Aorta (tissue), 5 donors: ENCODE results near the gene HK1. TPM values are rescaled to one million over a fixed set of nuclear protein-coding genes. Genes with fewer than 3 reads are reported as not detected.
"Not testable (repeated sequence)": the region's sequence is repeated elsewhere in the genome, so short reads cannot be mapped to it uniquely, and the experiment has no call there.

Experiments
- ATAC-seq: fragments of 200-7000 bp; cut with Tn5 transposase; one replicate; pipeline ENCODE4 v1.9.1; 2022; ENCODE audit warnings: moderate library complexity; ENCODE audit not compliant: low FRiP score
- DNase-seq, 2 donors: peaks; one replicate each; pipeline ENCODE4 v3.0.0-alpha.2; 2020
- H3K27ac ChIP-seq, 2 donors: one replicate each; pipeline ENCODE4 v1.5.1; 2013; ENCODE audit warnings: low read length in 2 of 2, mild to moderate bottlenecking in 2 of 2, moderate library complexity in 2 of 2, control low read depth in 1 of 2, inconsistent platforms in 1 of 2, low read depth in 1 of 2
- H3K27me3 ChIP-seq, 2 donors: one replicate each; pipeline ENCODE4 v1.6.1; 2013; ENCODE audit warnings: control low read depth in 1 of 2, low read length in 1 of 2, mild to moderate bottlenecking in 1 of 2, moderate library complexity in 1 of 2; ENCODE audit not compliant: insufficient read depth in 2 of 2, control insufficient read depth in 1 of 2
- H3K36me3 ChIP-seq, 2 donors: one replicate each; pipeline ENCODE4 v1.6.1; 2013; ENCODE audit warnings: control low read depth in 1 of 2, low read length in 1 of 2, mild to moderate bottlenecking in 1 of 2; ENCODE audit not compliant: insufficient read depth in 2 of 2, control insufficient read depth in 1 of 2
- H3K4me1 ChIP-seq, 2 donors: one replicate each; pipeline ENCODE4 v1.6.1; 2013; ENCODE audit warnings: low read length in 2 of 2, control low read depth in 1 of 2, mild to moderate bottlenecking in 1 of 2, moderate library complexity in 1 of 2; ENCODE audit not compliant: insufficient read depth in 2 of 2, control insufficient read depth in 1 of 2
- H3K4me3 ChIP-seq, 2 donors: one replicate each; pipeline ENCODE4 v1.5.1; 2013; ENCODE audit warnings: low read length in 2 of 2, control low read depth in 1 of 2, mild to moderate bottlenecking in 1 of 2
- H3K9me3 ChIP-seq: one replicate; pipeline ENCODE4 v1.6.1; 2013; ENCODE audit warnings: mild to moderate bottlenecking, low read length; ENCODE audit not compliant: control insufficient read depth
- WGBS, 2 donors: extraction: QIAGEN DNeasy Blood & Tissue Kit; methylation state at CpG; one replicate each; pipeline ENCODE4 v1.1.7; 2013; 5-methylcytosine and 5-hydroxymethylcytosine counted together
- intact Hi-C, 2 donors: fragments of 100-400 bp; cut with DNase I; formaldehyde crosslinking; loops; one replicate each; pipeline versions ENCODE4 v1.14.2 to v1.15.0; 2022
- polyA plus RNA-seq, 2 donors: library from polyadenylated mRNA; stranded (reverse); fragments of 200-250 nt; gene quantifications; one replicate each; pipeline ENCODE4 v1.2.3, GENCODE V29; 2013
- total RNA-seq, 2 donors: library from RNA; stranded (reverse); fragmentation: NEBNext Ultra II Directional; extraction: Animal tissue kit (Norgen Biotek cat#: 25700); gene quantifications; one replicate each; pipeline ENCODE4 v1.2.1, GENCODE V29; 2021
- donor health status: healthy with polysubstance abuse.
- donor health status: Bipolar disorder and iron deficiency.
- donor health status: DM: no; HTN: no; CAD: no.
- donor health status: DM: no; HTN: no; CAD: no.
- donor health status: DM: yes; HTN: yes; CAD: no.

Gene HK1
- total and polyA plus RNA-seq, 4 donors = 41.7 to 133 (median 92.2) TPM

- no peak for ATAC-seq
- WGBS, 2 donors = 92 to 96% methylated on average over 13 of the region's 13 CpGs
- intact Hi-C loops = no loop called here
Measured at GRCh38 chr10:69247313-69247710, 31.0 kb upstream of the HK1 start.

GRCh38 chr10:69248117-69248730 is 30.1 kb upstream of the HK1 start:
- H3K27me3 ChIP-seq = no peaks in the 10 kb centered on the region
- 85 to 86% methylated on average over 24 of the region's 24 CpGs for WGBS, 2 donors
- no peak overlapping the region for H3K27ac ChIP-seq
- H3K4me3 ChIP-seq = no peak overlapping the region
- H3K36me3 ChIP-seq = no peaks in the 10 kb centered on the region
- no peaks in the 10 kb centered on the region for H3K4me1 ChIP-seq
- ATAC-seq (no peak), DNase-seq (no peak)
- intact Hi-C loops = no loop called here
- no peaks in the 10 kb centered on the region for H3K9me3 ChIP-seq

More at GRCh38 chr10:69247313-69247710, 31.0 kb upstream of the HK1 start:
- no peaks in the 10 kb centered on the region for H3K36me3 ChIP-seq
- H3K4me3 ChIP-seq = no peak overlapping the region
- H3K9me3 ChIP-seq = no peaks in the 10 kb centered on the region
- H3K27ac ChIP-seq = no peak overlapping the region
- no peaks in the 10 kb centered on the region for H3K27me3 ChIP-seq
- DNase-seq = no peak
- H3K4me1 ChIP-seq = no peaks in the 10 kb centered on the region

GRCh38 chr10:69250041-69250440 is 28.3 kb upstream of the HK1 start:
- Histone ChIP-seq H3K36me3 (no peaks in the 10 kb centered on the region), H3K27ac (no peak overlapping the region), H3K9me3 (no peaks in the 10 kb centered on the region), H3K4me1 (no peaks in the 10 kb centered on the region), H3K4me3 (no peak overlapping the region), H3K27me3 (no peaks in the 10 kb centered on the region)
- ATAC-seq (no peak), DNase-seq (no peak)
- intact Hi-C loops = no loop called here
- 95% methylated on average over 14 of the region's 14 CpGs for WGBS, 2 donors

- H3K9me3 ChIP-seq, ATAC-seq, H3K27ac ChIP-seq, DNase-seq, H3K27me3 ChIP-seq, H3K4me1 ChIP-seq, H3K36me3 ChIP-seq, H3K4me3 ChIP-seq, intact Hi-C loops: not testable (repeated sequence)
- 95 to 96% methylated on average over 2 of the region's 2 CpGs for WGBS, 2 donors
Measured at GRCh38 chr10:69251417-69251816, 26.9 kb upstream of the HK1 start.

- 73 to 90% methylated on average over 3 of the region's 3 CpGs for WGBS, 2 donors
- ATAC-seq = no peak
- no peak for DNase-seq
Measured at GRCh38 chr10:69253171-69253570, 25.1 kb upstream of the HK1 start.

GRCh38 chr10:69254877-69255276 is 23.4 kb upstream of the HK1 start:
- no peak for DNase-seq
- Histone ChIP-seq H3K4me3 (no peak overlapping the region), H3K27ac (no peak overlapping the region), H3K36me3 (no peaks in the 10 kb centered on the region), H3K4me1 (no peaks in the 10 kb centered on the region), H3K9me3 (no peaks in the 10 kb centered on the region), H3K27me3 (no peaks in the 10 kb centered on the region)
- ATAC-seq = no peak
- intact Hi-C loops = no loop called here
- 61 to 76% methylated on average over 7 of the region's 7 CpGs for WGBS, 2 donors

More at GRCh38 chr10:69253171-69253570, 25.1 kb upstream of the HK1 start:
- intact Hi-C loops = no loop called here
- no peaks in the 10 kb centered on the region for H3K9me3 ChIP-seq
- no peaks in the 10 kb centered on the region for H3K27me3 ChIP-seq
- H3K27ac ChIP-seq = no peak overlapping the region
- no peaks in the 10 kb centered on the region for H3K36me3 ChIP-seq
- no peaks in the 10 kb centered on the region for H3K4me1 ChIP-seq
- no peak overlapping the region for H3K4me3 ChIP-seq

GRCh38 chr10:69259547-69260243 is 18.6 kb upstream of the HK1 start:
- no peaks in the 10 kb centered on the region for H3K27me3 ChIP-seq
- no peak for DNase-seq
- no peak for ATAC-seq
- H3K27ac ChIP-seq = no peak overlapping the region
- WGBS, 2 donors = 88 to 93% methylated on average over 3 of the region's 3 CpGs
- no peaks in the 10 kb centered on the region for H3K36me3 ChIP-seq
- intact Hi-C loops = no loop called here
- H3K9me3 ChIP-seq = no peaks in the 10 kb centered on the region
- no peak overlapping the region for H3K4me3 ChIP-seq
- H3K4me1 ChIP-seq = no peaks in the 10 kb centered on the region

- H3K4me3 ChIP-seq = no peak overlapping the region
- H3K9me3 ChIP-seq = no peaks in the 10 kb centered on the region
- no peaks in the 10 kb centered on the region for H3K27me3 ChIP-seq
- no peaks in the 10 kb centered on the region for H3K4me1 ChIP-seq
- no peak for ATAC-seq
- no peak overlapping the region for H3K27ac ChIP-seq
- WGBS, 2 donors = 86 to 87% methylated on average over 8 of the region's 8 CpGs
- no peaks in the 10 kb centered on the region for H3K36me3 ChIP-seq
- intact Hi-C loops = no loop called here
- DNase-seq = no peak
Measured at GRCh38 chr10:69261184-69261583, 17.1 kb upstream of the HK1 start.

- intact Hi-C loops = no loop called here
- Histone ChIP-seq H3K27ac (no peak overlapping the region), H3K4me3 (no peak overlapping the region), H3K4me1 (no peaks in the 10 kb centered on the region), H3K9me3 (no peaks in the 10 kb centered on the region), H3K27me3 (no peaks in the 10 kb centered on the region), H3K36me3 (no peaks in the 10 kb centered on the region)
- 82 to 86% methylated on average over 3 of the region's 3 CpGs for WGBS, 2 donors
- no peak for DNase-seq
- no peak for ATAC-seq
Measured at GRCh38 chr10:69262292-69262751, 16.0 kb upstream of the HK1 start.
